HG03520 (cell line): ENCODE measurements around the gene KRT1.
"Not testable (repeated sequence)": the region's sequence is repeated elsewhere in the genome, so short reads cannot be mapped to it uniquely, and the experiment has no call there.

Experiments
- ATAC-seq: cut with Tn5 transposase; IDR thresholded peaks from one replicate; pipeline ENCODE4 v1.9.1; 2021; ENCODE audit warnings: mild to moderate bottlenecking, moderate library complexity; ENCODE audit not compliant: unreplicated experiment

The KRT1 gene

GRCh38 chr12:52683575-52684300 is 3.5 kb upstream of the KRT1 start:
- ATAC-seq, result no peak

- no peak for ATAC-seq
These were observed 2.8 kb upstream of the KRT1 start for GRCh38 chr12:52682938-52683574.

DNA sequence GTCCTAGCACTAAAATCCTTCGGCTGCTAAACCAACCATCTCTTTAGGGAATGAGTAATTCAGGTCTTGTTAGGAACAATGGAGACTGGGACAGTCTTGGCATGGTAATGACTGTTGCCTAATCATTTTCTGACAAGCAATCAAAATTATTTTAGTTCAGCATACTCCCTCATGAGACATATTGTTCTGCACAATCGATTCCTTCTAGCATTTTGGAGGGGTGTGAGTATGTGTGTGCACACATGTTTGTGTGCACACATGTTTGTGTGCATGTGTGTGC is 2.1 kb upstream of the KRT1 start:
- ATAC-seq, result no peak

- no peak for ATAC-seq
These were observed 1.5 kb upstream of the KRT1 start for GRCh38 chr12:52681526-52682380.

DNA sequence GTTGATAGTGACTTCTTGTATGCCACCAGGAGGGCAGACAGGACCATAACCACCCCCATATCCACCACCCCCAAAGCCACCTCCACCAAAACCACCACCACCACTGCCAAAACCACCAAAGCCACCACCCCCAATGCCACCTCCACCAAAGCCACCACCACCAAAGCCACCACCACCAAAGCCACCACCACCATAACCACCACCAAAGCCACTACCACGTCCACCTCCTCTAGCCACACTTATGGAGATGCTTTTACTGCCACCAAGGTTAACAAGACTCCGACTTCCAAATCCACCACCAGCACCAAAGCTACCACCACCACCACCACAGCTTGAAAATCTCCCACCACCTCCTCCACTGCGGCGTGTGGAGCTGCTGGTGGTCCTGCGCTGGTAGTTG is 332 bp downstream of the KRT1 start:
- ATAC-seq, result no peak

- ATAC-seq, result no peak
These were observed 2.5 kb downstream of the KRT1 start for GRCh38 chr12:52677671-52678070.

- ATAC-seq, result no peak
These were observed 3.1 kb downstream of the KRT1 start for GRCh38 chr12:52677126-52677525.

DNA sequence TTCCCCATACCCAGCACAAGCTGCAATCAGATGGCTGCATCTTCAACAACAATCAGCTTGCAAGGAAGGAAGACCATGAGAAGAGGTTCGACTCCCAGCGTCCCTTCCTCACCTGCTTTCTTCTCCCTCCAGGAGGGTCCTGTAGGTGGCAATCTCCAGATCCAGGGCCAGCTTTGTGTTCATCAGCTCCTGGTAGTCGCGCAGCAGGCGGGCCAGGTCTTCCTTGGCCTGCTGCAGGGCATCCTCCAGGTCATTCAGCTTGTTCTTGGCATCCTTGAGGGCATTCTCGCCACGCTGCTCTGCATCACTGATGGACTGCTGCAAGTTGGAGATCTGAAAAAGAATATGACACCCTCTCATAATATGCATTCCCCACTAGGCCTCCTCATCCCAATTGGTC is 4.0 kb downstream of the KRT1 start:
- ATAC-seq, result no peak

- ATAC-seq, result no peak
These were observed 4.9 kb downstream of the KRT1 start for GRCh38 chr12:52675301-52675701.

GRCh38 chr12:52674433-52674775 is 5.8 kb downstream of the KRT1 start:
- no peak for ATAC-seq

DNA sequence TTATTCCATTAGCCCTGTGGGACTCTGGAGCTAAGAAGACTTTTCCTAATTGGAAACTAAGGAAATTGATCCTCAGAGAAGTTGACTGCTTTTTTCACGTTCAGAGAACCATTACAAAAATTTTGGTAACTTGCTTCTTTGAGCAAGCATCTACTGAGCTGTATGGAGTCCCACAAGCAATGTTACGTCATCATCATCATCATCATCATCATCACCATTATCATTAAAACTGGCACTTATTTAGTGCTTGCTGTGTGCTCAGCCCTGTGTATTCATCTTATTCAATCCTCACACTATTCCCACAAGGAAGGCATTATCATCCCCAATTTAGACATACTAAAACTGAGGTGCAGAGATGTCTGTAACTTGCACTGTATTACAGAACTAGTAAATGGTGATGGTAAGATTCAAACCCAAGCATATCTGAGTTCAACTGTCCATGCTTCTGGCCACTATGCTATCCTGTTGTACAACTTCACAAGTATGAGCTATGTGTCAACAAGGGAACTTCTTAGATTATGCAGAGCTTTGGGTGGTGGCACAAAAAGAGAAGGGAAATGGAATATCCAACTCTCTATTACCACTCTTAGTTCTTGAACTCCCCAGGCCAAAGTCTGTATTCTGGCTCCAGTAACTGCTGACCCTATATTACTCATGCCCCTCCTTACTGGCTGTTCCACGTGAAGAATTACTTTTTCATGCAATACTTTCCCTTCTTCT is 6.3 kb downstream of the KRT1 start:
- no peak for ATAC-seq

- ATAC-seq, result no peak
These were observed 7.0 kb downstream of the KRT1 start for GRCh38 chr12:52673217-52673616.

GRCh38 chr12:52672321-52672933 is 7.8 kb downstream of the KRT1 start:
- ATAC-seq, result no peak

GRCh38 chr12:52670961-52671360 is 9.2 kb downstream of the KRT1 start:
- ATAC-seq, result no peak

DNA sequence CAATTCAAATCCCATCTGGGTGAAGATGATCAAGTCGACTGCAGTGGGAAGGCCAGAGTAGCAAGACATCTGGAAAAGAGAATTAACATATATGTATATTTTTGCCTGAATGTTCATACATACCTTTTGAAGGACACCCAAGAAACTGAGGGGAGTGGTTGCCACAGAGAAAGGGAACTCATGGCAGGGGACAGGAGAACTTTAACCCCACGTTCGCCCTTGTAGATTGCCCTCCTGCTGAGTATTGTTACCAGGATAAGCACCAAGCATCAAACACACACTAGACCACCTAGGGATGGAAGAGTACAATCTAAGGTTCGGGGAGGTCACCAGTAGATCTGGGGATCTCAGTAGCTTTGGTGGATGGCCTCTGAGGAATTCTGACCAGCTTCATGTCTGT is 9.7 kb downstream of the KRT1 start:
- no peak for ATAC-seq

DNA sequence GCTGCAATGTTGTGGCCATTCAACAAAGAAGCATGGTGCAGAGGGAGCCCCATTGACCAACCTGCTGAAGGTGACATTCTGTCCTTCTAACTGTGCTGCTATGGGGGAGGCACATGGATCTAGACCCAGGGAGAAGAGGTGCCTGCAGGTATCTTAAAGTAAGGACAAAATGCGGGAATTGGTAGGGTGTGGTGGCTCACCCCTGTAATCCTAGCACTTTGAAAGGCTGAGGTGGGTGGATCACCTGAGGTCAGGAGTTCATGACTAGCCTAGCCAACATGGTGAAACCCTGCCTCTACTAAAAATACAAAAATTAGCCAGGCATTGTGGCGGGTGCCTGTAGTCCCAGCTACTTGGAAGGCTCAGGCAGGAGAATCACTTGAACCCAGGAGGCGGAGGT is 10.3 kb downstream of the KRT1 start:
- not testable (repeated sequence) for ATAC-seq

- no peak for ATAC-seq
These were observed 10.8 kb downstream of the KRT1 start for GRCh38 chr12:52669426-52669825.

DNA sequence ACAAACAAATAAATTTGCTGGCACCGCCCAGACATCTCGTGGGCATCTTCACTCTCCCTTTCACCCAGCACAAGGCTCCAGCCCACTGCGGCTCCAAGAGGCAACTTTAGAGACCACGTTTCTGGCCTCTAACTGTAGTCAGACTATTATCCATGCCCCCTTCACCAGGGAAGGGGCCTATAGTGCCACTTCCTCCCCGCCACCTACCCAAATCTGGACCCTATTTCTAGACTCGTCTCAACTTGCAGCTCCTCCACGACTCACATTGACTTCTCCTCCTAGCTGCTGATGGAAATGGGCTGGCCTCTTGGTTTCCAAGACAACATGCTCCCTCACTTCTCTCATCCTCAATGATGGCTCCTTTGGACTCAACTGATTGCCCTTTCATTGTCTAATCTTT is 12.3 kb downstream of the KRT1 start:
- ATAC-seq, result no peak

- ATAC-seq, result no peak
These were observed 12.7 kb downstream of the KRT1 start for GRCh38 chr12:52667509-52667908.

- no peak for ATAC-seq
These were observed 13.7 kb downstream of the KRT1 start for GRCh38 chr12:52666471-52666870.

- ATAC-seq, result no peak
These were observed 16.8 kb downstream of the KRT1 start for GRCh38 chr12:52663420-52663819.
